Measurements from ENCODE around the gene LEMD2. TPM values are rescaled to one million over a fixed set of nuclear protein-coding genes. Genes with fewer than 3 reads are reported as not detected.

LEMD2 gene
- polyA plus RNA-seq, 3 donors = 11.4 to 59.5 (median 13.8) TPM

DNA sequence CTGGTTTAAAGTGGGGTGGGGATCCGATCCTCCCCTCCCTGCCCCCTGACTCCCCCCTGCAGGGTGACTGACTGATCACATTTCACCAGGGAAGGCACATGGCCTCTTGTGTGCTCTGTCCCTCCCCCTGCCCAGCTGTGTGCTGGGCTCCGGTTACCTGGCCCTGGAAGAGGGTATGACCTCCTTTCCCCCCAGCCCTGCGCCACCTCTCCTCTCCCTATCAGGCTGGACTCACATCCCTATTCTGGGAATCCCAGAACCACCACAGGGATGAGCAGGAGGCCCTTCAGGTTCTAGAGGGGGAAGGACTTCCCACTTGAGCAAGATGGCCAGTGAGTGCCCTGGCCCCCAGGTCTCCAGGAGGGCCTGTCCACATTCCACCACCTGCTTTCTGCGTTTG, 40.1 kb downstream of the LEMD2 start:
- Histone ChIP-seq H3K36me3 (replicated peaks in 1 of 2; ENCODE audit: control insufficient read depth in 1 of 2, insufficient read depth in 2 of 2, low read length in 2 of 2) (no peaks in the 10 kb centered on the region), H3K4me3 (replicated peaks in 1 of 3; ENCODE audit: low read depth in 2 of 3, low read length in 3 of 3) (no peak overlapping the region), H3K4me1 (ENCODE audit: control insufficient read depth in 1 of 2, insufficient read depth in 2 of 2, low read length in 2 of 2) (no peaks in the 10 kb centered on the region), H3K4me2 (replicated peaks; ENCODE audit: extremely low read depth, low read length, poor library complexity, severe bottlenecking) (no peak overlapping the region), H2AFZ (ENCODE audit: insufficient read depth, low read depth, low read length, poor library complexity, severe bottlenecking) (no peak overlapping the region), H3K27me3 (ENCODE audit: control insufficient read depth in 2 of 2, insufficient read depth in 2 of 2, low read length in 2 of 2) (no peaks in the 10 kb centered on the region), H3K79me2 (ENCODE audit: insufficient read depth, low read length) (no peaks in the 10 kb centered on the region), H3K9me3 (replicated peaks in 1 of 2; ENCODE audit: control insufficient read depth in 1 of 2, insufficient read depth in 1 of 2, low read length in 2 of 2) (no peaks in the 10 kb centered on the region), H3K27ac (ENCODE audit: low read depth in 1 of 2, low read length in 2 of 2) (no peak overlapping the region), H3K9ac (ENCODE audit: insufficient read depth, low read length, poor library complexity, severe bottlenecking) (no peak overlapping the region), H4K20me1 (ENCODE audit: insufficient read depth, low read length) (no peaks in the 10 kb centered on the region)
- TF ChIP-seq CTCF (IDR thresholded peaks at IDR 0.05) = no peak
- Mint-ChIP-seq H3K27me3 (ENCODE audit: low read depth in 3 of 3) (peaks cover 0 to 9% (median 4%) of the 10 kb centered on the region in 3 donors), H3K27ac (no peak overlapping the region), H3K4me3 (no peak overlapping the region), H3K36me3 (no peaks in the 10 kb centered on the region), H3K4me1 (peaks cover 13% of the 10 kb centered on the region), H3K9me3 (no peaks in the 10 kb centered on the region)
- no peak for DNase-seq
- intact Hi-C loops (cut with micrococcal nuclease) = no loop called here
- no CpG with 5 or more reads among the region's 4 CpGs for WGBS (ENCODE audit: insufficient coverage)

DNA sequence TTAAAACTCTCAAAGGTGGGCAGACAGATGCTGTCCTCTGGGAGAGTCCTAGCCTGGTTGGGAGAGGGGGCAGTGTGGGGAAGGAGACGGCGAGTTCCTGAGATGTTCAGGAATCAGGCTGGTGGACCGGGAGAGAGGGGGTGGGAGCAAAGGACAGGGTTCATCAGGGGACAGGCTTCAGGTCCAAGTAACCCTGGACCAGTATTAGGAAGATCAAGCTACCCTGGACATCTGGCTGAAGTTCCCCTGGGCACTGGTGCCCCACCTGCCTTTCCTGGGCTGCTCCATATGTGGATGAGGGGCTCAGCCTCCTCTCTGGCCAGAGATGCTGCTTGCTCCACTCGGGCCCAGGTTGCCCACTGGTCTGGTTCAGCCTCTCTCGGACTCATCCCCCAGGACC, 41.1 kb downstream of the LEMD2 start:
- Histone ChIP-seq H3K27ac (ENCODE audit: low read depth in 1 of 2, low read length in 2 of 2) (no peak overlapping the region), H3K4me3 (replicated peaks in 1 of 3; ENCODE audit: low read depth in 2 of 3, low read length in 3 of 3) (no peak overlapping the region), H3K36me3 (replicated peaks in 1 of 2; ENCODE audit: control insufficient read depth in 1 of 2, insufficient read depth in 2 of 2, low read length in 2 of 2) (no peaks in the 10 kb centered on the region), H4K20me1 (ENCODE audit: insufficient read depth, low read length) (no peaks in the 10 kb centered on the region), H2AFZ (ENCODE audit: insufficient read depth, low read depth, low read length, poor library complexity, severe bottlenecking) (no peak overlapping the region), H3K9me3 (replicated peaks in 1 of 2; ENCODE audit: control insufficient read depth in 1 of 2, insufficient read depth in 1 of 2, low read length in 2 of 2) (no peaks in the 10 kb centered on the region), H3K4me1 (ENCODE audit: control insufficient read depth in 1 of 2, insufficient read depth in 2 of 2, low read length in 2 of 2) (no peaks in the 10 kb centered on the region), H3K79me2 (ENCODE audit: insufficient read depth, low read length) (no peaks in the 10 kb centered on the region), H3K27me3 (ENCODE audit: control insufficient read depth in 2 of 2, insufficient read depth in 2 of 2, low read length in 2 of 2) (no peaks in the 10 kb centered on the region), H3K9ac (ENCODE audit: insufficient read depth, low read length, poor library complexity, severe bottlenecking) (no peak overlapping the region), H3K4me2 (replicated peaks; ENCODE audit: extremely low read depth, low read length, poor library complexity, severe bottlenecking) (no peak overlapping the region)
- no peak for TF ChIP-seq CTCF (IDR thresholded peaks at IDR 0.05)
- Mint-ChIP-seq H3K27me3 (ENCODE audit: low read depth in 3 of 3) (peaks cover 4 to 12% (median 4%) of the 10 kb centered on the region in 3 donors), H3K4me3 (no peak overlapping the region), H3K27ac (no peak overlapping the region), H3K36me3 (no peaks in the 10 kb centered on the region), H3K4me1 (peaks cover 13% of the 10 kb centered on the region), H3K9me3 (no peaks in the 10 kb centered on the region)
- WGBS (ENCODE audit: insufficient coverage) = 87% methylated on average over 3 of the region's 5 CpGs
- intact Hi-C loops (cut with micrococcal nuclease) = no loop called here
- DNase-seq = no peak

Data from CD14-positive monocyte (primary cell).